ENCODE measurements around the gene LRRC42.

GRCh38 chr1:53934170-53934765 is 11.9 kb upstream of the LRRC42 start:
- TF ChIP-seq CTCF (IDR thresholded peaks at IDR 0.05): no peak
- TF ChIP-seq POLR2A (IDR thresholded peaks at IDR 0.05): no peak
- no peak for TF ChIP-seq EP300 (IDR thresholded peaks at IDR 0.05)

Measured in ovary (tissue), 3 donors.